ENCODE data around the gene ZNRF3. TPM values are rescaled to one million over a fixed set of nuclear protein-coding genes. Genes with fewer than 3 reads are reported as not detected.

The ZNRF3 gene
- total and polyA plus RNA-seq, 2 experiments from 2014 or later, result 11.1 to 32.2 TPM

DNA sequence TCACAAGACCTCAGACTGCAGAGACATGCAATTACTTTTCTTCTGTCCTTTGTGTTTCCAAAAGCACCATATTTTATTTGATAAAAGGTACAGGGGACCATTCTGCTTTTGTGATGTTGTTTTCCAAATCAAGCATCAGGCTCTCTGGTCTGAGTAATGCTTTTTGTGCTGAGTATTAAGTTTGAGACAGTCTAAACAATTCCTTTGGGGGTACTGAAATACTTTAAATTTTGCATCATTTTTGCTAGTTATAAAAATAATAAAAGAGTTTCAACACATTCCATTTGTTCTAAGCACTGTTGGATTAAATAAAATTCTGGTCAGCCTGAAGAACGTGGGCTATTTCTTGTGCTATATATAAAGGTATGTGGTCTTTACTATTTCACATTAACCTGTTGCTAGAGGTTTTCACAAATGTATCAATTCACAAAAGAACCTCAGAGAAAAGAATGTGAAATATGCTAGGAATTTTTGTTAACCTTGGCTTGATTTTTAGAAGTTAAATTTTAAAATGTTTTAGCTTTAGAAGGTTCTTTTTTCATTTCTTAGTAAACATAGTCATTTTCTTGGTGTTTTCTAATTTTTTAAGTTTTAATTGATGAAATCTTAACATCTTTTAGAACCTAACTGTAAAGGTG is 116.7 kb downstream of the ZNRF3 start (continued):
- TF ChIP-seq, protein P1, sequence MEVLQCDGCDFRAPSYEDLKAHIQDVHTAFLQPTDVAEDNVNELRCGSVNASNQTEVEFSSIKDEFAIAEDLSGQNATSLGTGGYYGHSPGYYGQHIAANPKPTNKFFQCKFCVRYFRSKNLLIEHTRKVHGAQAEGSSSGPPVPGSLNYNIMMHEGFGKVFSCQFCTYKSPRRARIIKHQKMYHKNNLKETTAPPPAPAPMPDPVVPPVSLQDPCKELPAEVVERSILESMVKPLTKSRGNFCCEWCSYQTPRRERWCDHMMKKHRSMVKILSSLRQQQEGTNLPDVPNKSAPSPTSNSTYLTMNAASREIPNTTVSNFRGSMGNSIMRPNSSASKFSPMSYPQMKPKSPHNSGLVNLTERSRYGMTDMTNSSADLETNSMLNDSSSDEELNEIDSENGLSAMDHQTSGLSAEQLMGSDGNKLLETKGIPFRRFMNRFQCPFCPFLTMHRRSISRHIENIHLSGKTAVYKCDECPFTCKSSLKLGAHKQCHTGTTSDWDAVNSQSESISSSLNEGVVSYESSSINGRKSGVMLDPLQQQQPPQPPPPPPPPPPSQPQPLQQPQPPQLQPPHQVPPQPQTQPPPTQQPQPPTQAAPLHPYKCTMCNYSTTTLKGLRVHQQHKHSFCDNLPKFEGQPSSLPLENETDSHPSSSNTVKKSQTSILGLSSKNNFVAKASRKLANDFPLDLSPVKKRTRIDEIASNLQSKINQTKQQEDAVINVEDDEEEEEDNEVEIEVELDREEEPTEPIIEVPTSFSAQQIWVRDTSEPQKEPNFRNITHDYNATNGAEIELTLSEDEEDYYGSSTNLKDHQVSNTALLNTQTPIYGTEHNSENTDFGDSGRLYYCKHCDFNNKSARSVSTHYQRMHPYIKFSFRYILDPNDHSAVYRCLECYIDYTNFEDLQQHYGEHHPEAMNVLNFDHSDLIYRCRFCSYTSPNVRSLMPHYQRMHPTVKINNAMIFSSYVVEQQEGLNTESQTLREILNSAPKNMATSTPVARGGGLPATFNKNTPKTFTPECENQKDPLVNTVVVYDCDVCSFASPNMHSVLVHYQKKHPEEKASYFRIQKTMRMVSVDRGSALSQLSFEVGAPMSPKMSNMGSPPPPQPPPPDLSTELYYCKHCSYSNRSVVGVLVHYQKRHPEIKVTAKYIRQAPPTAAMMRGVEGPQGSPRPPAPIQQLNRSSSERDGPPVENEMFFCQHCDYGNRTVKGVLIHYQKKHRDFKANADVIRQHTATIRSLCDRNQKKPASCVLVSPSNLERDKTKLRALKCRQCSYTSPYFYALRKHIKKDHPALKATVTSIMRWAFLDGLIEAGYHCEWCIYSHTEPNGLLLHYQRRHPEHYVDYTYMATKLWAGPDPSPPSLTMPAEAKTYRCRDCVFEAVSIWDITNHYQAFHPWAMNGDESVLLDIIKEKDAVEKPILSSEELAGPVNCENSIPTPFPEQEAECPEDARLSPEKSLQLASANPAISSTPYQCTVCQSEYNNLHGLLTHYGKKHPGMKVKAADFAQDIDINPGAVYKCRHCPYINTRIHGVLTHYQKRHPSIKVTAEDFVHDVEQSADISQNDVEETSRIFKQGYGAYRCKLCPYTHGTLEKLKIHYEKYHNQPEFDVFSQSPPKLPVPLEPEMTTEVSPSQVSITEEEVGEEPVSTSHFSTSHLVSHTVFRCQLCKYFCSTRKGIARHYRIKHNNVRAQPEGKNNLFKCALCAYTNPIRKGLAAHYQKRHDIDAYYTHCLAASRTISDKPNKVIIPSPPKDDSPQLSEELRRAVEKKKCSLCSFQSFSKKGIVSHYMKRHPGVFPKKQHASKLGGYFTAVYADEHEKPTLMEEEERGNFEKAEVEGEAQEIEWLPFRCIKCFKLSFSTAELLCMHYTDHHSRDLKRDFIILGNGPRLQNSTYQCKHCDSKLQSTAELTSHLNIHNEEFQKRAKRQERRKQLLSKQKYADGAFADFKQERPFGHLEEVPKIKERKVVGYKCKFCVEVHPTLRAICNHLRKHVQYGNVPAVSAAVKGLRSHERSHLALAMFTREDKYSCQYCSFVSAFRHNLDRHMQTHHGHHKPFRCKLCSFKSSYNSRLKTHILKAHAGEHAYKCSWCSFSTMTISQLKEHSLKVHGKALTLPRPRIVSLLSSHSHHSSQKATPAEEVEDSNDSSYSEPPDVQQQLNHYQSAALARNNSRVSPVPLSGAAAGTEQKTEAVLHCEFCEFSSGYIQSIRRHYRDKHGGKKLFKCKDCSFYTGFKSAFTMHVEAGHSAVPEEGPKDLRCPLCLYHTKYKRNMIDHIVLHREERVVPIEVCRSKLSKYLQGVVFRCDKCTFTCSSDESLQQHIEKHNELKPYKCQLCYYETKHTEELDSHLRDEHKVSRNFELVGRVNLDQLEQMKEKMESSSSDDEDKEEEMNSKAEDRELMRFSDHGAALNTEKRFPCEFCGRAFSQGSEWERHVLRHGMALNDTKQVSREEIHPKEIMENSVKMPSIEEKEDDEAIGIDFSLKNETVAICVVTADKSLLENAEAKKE (CRISPR knock-in tag; IDR thresholded peaks at IDR 0.05), result no peak
- TF ChIP-seq EZH2 (IDR thresholded peaks at IDR 0.05; ENCODE audit: low read depth, unreplicated experiment), result no peak

DNA sequence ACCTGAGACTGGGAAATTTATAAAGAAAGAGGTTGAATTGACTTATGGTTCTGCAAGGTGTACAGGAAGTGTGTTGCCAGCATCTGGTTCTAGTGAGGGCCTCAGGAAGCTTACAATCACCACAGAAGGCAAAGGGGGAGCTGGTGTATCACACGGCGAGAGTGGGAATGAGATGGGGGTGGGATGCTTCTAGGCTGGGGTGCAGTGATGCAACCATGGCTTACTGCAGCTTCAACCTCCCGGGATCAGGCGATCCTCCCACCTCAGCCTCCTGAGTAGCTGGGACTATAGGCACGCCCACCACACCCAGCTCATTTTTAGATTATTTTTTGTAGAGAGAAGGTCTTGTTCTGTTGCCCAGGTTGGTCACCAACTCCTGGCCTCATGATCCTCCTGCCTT is 117.3 kb downstream of the ZNRF3 start:
- H3K27ac ChIP-seq (ENCODE audit: low read depth), result peak overlapping the region; percentile 86
- no peaks in the 10 kb centered on the region for H3K9me2 ChIP-seq (ENCODE audit: insufficient read depth)
- Mint-ChIP-seq H3K9me3 (no peaks in the 10 kb centered on the region), H3K27ac (peak overlapping the region; percentile 15; the same call in 1 of the 2 replicates), H3K4me1 (peaks cover 53% of the 10 kb centered on the region), H3K36me3 (ENCODE audit: low read depth) (peaks cover 25% of the 10 kb centered on the region), H3K4me3 (no peak overlapping the region), H3K27me3 (ENCODE audit: insufficient read depth, low read depth, poor library complexity) (peaks cover 15% of the 10 kb centered on the region)
- H3K4me2 ChIP-seq, result no peak overlapping the region
- H3F3A ChIP-seq (replicated peaks; ENCODE audit: low read depth), result peaks cover 14% of the 10 kb centered on the region; the same call in 1 of the 2 replicates
- no peaks in the 10 kb centered on the region for H3K36me3 ChIP-seq (ENCODE audit: insufficient read depth)
- no peaks in the 10 kb centered on the region for H3K27me3 ChIP-seq (ENCODE audit: insufficient read depth)
- TF ChIP-seq STAT1 (IDR thresholded peaks at IDR 0.05; ENCODE audit: unreplicated experiment) (no peak), EZH2 (IDR thresholded peaks at IDR 0.05; ENCODE audit: low read depth, unreplicated experiment) (no peak), ZNF331 (CRISPR knock-in tag; IDR thresholded peaks at IDR 0.05; ENCODE audit: low read depth) (no peak), CTCF (conservative IDR thresholded peaks at IDR 0.05; ENCODE audit: low read depth in 2 of 2) (peak in 1 of 2 experiments; percentile 12; a peak in 1 of 4 replicates)
- H3K79me2 ChIP-seq (replicated peaks; ENCODE audit: insufficient read depth), result peaks cover 37% of the 10 kb centered on the region
- peaks cover 51% of the 10 kb centered on the region for H3K4me1 ChIP-seq (ENCODE audit: insufficient read depth)
- H3K4me3 ChIP-seq, result no peak overlapping the region
- no peaks in the 10 kb centered on the region for H4K20me1 ChIP-seq (replicated peaks; ENCODE audit: insufficient read depth)
- H2AFZ ChIP-seq, result no peak overlapping the region
- DNase-seq (ENCODE audit: low spot score), result peak; percentile 52
- ATAC-seq, result no peak
